ENCODE data around the gene OBI1.

DNA sequence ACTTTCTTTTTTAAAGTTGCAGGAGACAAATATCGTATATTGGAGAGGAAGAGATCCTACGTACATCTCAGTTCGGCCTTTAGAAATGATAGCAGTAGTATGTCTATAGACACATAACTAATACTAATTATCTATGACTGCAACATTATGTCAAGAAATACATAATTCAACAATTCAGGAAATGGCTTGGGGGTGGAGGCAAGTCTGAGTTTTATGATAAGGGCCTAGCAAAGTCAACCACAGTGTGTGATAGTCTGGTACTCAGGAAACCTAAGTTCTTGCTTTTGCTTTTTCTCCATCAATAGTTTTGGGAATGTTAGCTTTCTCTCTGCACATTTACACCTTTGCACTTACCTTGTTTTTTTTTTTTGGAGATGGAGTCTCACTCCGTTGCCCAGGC is 27.5 kb upstream of the OBI1 start:
- TF ChIP-seq, protein P1, sequence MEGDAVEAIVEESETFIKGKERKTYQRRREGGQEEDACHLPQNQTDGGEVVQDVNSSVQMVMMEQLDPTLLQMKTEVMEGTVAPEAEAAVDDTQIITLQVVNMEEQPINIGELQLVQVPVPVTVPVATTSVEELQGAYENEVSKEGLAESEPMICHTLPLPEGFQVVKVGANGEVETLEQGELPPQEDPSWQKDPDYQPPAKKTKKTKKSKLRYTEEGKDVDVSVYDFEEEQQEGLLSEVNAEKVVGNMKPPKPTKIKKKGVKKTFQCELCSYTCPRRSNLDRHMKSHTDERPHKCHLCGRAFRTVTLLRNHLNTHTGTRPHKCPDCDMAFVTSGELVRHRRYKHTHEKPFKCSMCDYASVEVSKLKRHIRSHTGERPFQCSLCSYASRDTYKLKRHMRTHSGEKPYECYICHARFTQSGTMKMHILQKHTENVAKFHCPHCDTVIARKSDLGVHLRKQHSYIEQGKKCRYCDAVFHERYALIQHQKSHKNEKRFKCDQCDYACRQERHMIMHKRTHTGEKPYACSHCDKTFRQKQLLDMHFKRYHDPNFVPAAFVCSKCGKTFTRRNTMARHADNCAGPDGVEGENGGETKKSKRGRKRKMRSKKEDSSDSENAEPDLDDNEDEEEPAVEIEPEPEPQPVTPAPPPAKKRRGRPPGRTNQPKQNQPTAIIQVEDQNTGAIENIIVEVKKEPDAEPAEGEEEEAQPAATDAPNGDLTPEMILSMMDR (conservative IDR thresholded peaks at IDR 0.05 in 1 of 2, IDR thresholded peaks at IDR 0.05 in 1 of 2; ENCODE audit: low read depth in 1 of 2, low read length in 2 of 2): no peak
- no peak for TF ChIP-seq EZH2 (IDR thresholded peaks at IDR 0.05; ENCODE audit: low read length, missing control alignments)
